Gastrocnemius medialis (tissue), 4 donors: Measurements from ENCODE around the gene ATIC. TPM values are rescaled to one million over a fixed set of nuclear protein-coding genes. Genes with fewer than 3 reads are reported as not detected.

ENCODE experiments used
- ATAC-seq, 2 donors: fragments of 150-250 bp; one replicate each; pipeline ENCODE4 v1.9.1; 2016
- DNase-seq, 2 donors: peaks; one replicate each; pipeline ENCODE4 v3.0.0-alpha.2; 2019
- H3K27ac ChIP-seq, 4 donors: fragments of 200-600 bp; sonication (generic); 1 replicate in 1 of 4; 2 replicates in 3 of 4; pipeline ENCODE4 v1.5.1; 2016 to 2018; ENCODE audit warnings: mild to moderate bottlenecking in 2 of 4, moderate library complexity in 1 of 4
- H3K27me3 ChIP-seq, 3 donors: fragments of 200-600 bp; sonication (generic) in 2 of 3; 1 replicate in 1 of 3; 2 replicates in 2 of 3; pipeline versions ENCODE4 v1.5.1 to v1.6.0; 2016 to 2019; ENCODE audit warnings: mild to moderate bottlenecking in 1 of 3, moderate library complexity in 1 of 3
- H3K36me3 ChIP-seq, 2 donors: fragments of 200-600 bp; sonication (generic) in 1 of 2; one replicate each; pipeline ENCODE4 v1.5.1; 2017 to 2018
- H3K4me1 ChIP-seq, 2 donors: fragments of 200-600 bp; sonication (generic) in 1 of 2; one replicate each; pipeline ENCODE4 v1.5.1; 2016 to 2017; ENCODE audit warnings: mild to moderate bottlenecking in 2 of 2
- H3K4me3 ChIP-seq, 4 donors: fragments of 200-600 bp; sonication (generic) in 3 of 4; 1 replicate in 1 of 4; 2 replicates in 3 of 4; pipeline ENCODE4 v1.5.1; 2016 to 2019; ENCODE audit warnings: mild to moderate bottlenecking in 2 of 4
- H3K9me3 ChIP-seq, 3 donors: fragments of 200-600 bp; sonication (generic) in 2 of 3; 1 replicate in 1 of 3; 2 replicates in 2 of 3; pipeline ENCODE4 v1.5.1; 2016 to 2019
- POLR2A ChIP-seq, 2 donors: fragments of 450-650 bp; IDR thresholded peaks; one replicate each; pipeline ENCODE4 v1.6.1; 2017; ENCODE audit warnings: antibody characterized with exemption in 2 of 2, mild to moderate bottlenecking in 2 of 2, moderate library complexity in 2 of 2
- in situ Hi-C, 4 donors: fragments of 200-750 bp; cut with MboI; loops; one replicate each; pipeline versions ENCODE4 v1.15.0 to v1.8.0; 2017; ENCODE audit warnings: low sequenced_read_pairs in 4 of 4
- intact Hi-C: fragments of 100-400 bp; cut with DNase I; formaldehyde crosslinking; loops from one replicate; pipeline ENCODE4 v1.15.1; 2023; ENCODE audit warnings: low total_unique reads
- total RNA-seq, 4 donors: library from RNA; depleted of rRNA; stranded (reverse); fragments of >200 nt; gene quantifications; one replicate each; pipeline versions ENCODE4 v1.1.0 to v1.2.3, GENCODE V29; 2016
- TF ChIP-seq, protein P1 (sequence below), 5 experiments: fragments of 450-650 bp in 3 of 5; fragments of 200-600 bp in 2 of 5; sonication (generic) in 2 of 5; IDR thresholded peaks in 4 of 5; conservative IDR thresholded peaks in 1 of 5; 1 replicate in 4 of 5; 2 replicates in 1 of 5; pipeline ENCODE4 v1.5.1; 2016 to 2019; ENCODE audit warnings: antibody characterized with exemption in 5 of 5, mild to moderate bottlenecking in 3 of 5, moderate library complexity in 3 of 5

The ATIC gene
- total RNA-seq, 4 donors from 2014 or later, result 16.9 to 46.9 (median 41.8) TPM

DNA sequence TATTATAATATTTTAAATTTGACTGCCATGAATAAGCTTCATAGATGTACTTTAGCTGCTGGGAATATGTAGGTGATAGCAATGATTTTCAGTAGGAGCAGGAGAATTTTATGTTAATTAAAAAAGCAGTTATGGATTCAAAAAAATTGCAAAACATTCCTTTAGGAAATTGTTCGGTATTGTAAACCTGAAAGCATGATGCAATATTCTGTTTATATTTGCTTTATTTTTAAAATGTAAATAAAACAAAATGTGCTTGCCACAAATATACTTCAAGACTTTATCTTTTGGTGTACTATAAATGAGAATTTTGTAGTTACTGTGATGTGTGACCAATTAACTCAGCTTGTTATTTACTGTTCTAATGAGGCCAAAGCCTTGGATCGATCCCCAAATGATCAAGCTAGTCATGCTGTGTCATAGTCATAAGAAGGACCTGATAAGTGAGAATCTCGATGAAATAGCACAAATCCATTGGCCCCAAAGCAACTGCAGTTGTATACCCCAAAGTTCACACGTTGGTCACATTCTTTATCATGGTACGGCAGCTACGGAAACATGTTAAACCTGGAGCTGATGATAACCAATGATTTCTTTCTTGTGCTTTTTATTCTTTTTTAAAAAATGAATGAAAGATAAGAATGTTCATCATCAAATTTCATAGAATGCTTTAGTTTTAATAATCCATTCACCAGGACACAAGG lies 23.6 kb upstream of the ATIC start:
- ATAC-seq (no peak), DNase-seq (no peak)
- H3K9me3 ChIP-seq, result no peaks in the 10 kb centered on the region
- no peak overlapping the region for H3K4me3 ChIP-seq
- no peaks in the 10 kb centered on the region for H3K4me1 ChIP-seq
- H3K36me3 ChIP-seq, result no peaks in the 10 kb centered on the region
- H3K27ac ChIP-seq, result no peak overlapping the region
- H3K27me3 ChIP-seq, result no peaks in the 10 kb centered on the region
- intact Hi-C loops, result no loop called here
- in situ Hi-C loops, result no loop called here
- no peak for TF ChIP-seq POLR2A (IDR thresholded peaks at IDR 0.05)
- TF ChIP-seq, protein P1, sequence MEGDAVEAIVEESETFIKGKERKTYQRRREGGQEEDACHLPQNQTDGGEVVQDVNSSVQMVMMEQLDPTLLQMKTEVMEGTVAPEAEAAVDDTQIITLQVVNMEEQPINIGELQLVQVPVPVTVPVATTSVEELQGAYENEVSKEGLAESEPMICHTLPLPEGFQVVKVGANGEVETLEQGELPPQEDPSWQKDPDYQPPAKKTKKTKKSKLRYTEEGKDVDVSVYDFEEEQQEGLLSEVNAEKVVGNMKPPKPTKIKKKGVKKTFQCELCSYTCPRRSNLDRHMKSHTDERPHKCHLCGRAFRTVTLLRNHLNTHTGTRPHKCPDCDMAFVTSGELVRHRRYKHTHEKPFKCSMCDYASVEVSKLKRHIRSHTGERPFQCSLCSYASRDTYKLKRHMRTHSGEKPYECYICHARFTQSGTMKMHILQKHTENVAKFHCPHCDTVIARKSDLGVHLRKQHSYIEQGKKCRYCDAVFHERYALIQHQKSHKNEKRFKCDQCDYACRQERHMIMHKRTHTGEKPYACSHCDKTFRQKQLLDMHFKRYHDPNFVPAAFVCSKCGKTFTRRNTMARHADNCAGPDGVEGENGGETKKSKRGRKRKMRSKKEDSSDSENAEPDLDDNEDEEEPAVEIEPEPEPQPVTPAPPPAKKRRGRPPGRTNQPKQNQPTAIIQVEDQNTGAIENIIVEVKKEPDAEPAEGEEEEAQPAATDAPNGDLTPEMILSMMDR (IDR thresholded peaks at IDR 0.05 in 4 of 5, conservative IDR thresholded peaks at IDR 0.05 in 1 of 5), result no peak

DNA sequence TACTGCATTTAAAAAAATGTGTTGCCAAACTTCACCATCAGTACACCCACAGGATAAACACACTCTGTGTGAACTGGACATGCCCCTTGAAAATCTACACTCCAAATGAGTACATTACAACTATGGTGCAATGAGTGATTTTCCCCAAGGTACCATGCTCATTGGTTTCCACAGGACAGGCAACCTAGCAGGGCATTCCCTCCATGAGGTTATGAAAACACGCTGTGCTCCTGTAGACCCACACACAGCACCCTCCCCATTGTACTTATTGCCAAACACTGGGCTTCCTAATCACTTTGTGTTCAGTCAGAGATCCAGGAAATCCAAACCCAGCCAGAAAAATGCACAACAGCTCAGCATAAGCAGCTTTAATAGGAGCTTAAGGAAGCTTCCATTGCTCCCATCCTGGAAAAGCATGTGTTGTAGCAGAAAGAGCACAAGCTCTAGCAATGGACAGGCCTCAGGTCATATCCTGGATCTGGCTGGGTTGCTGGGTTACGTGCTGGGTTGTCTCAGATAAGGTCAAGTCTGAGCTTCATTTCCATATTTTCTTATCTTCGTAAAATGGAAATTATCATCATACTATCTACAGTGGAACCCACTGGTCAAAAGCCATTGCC lies 20.8 kb upstream of the ATIC start:
- no peaks in the 10 kb centered on the region for H3K27me3 ChIP-seq
- in situ Hi-C loops, result no loop called here
- no peaks in the 10 kb centered on the region for H3K9me3 ChIP-seq
- ATAC-seq (no peak), DNase-seq (no peak)
- no peak for TF ChIP-seq POLR2A (IDR thresholded peaks at IDR 0.05)
- TF ChIP-seq, protein P1 (IDR thresholded peaks at IDR 0.05 in 4 of 5, conservative IDR thresholded peaks at IDR 0.05 in 1 of 5), result no peak
- H3K36me3 ChIP-seq, result no peaks in the 10 kb centered on the region
- H3K27ac ChIP-seq, result no peak overlapping the region
- no peak overlapping the region for H3K4me3 ChIP-seq
- H3K4me1 ChIP-seq, result no peaks in the 10 kb centered on the region
- intact Hi-C loops, result no loop called here

DNA sequence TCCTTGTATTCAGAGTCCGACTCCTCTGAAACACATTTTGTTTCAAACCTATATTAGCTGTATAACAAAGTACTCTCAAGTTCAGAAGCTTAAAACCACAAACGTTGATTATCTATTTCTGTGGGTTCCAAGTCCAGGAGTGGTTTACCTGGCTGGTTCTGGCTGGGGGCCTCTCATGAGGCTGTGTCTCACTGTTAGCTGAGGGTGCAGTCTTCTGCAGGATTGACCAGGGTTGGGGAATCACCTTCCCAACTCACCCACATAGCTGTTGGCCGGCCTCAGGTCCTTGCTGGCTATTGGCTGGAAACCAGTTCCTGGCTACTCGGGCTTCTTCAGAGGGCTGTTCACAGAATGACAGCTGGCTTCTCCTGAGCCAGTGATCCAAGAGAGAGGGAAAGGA lies 18.0 kb upstream of the ATIC start:
- H3K36me3 ChIP-seq, result no peaks in the 10 kb centered on the region
- H3K9me3 ChIP-seq, result no peaks in the 10 kb centered on the region
- no peak overlapping the region for H3K4me3 ChIP-seq
- H3K27me3 ChIP-seq, result no peaks in the 10 kb centered on the region
- H3K4me1 ChIP-seq, result no peaks in the 10 kb centered on the region
- DNase-seq (no peak), ATAC-seq (no peak)
- no peak overlapping the region for H3K27ac ChIP-seq
- intact Hi-C loops (no loop called here), in situ Hi-C loops (no loop called here)
- TF ChIP-seq, protein P1 (IDR thresholded peaks at IDR 0.05 in 4 of 5, conservative IDR thresholded peaks at IDR 0.05 in 1 of 5), result no peak
- no peak for TF ChIP-seq POLR2A (IDR thresholded peaks at IDR 0.05)

DNA sequence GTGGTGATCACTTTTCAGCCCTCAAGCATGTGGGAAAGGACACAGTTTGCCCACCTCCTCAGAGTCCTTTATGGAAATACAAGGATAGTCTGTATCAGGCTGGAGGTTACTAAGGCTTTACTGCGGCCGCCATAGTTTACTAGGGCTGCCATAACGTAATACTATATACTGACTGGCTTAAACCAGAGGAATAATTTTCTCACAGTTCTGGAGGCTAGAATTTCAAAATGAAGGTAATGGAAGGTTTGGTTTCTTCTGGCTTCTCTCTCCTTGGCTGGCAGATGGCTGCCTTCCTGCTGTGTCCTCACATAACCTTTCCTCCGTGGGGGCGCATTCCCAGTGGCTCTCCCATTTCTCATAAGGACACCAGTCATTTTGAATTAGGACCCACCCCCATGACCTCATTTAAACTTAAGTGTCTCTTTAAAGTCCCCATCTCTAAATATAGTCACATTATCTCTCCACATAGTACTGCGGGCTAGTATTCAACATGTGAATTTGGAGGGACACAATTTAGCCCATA lies 12.5 kb upstream of the ATIC start:
- ATAC-seq (peak; percentile 42 to 93), DNase-seq (peak in 1 of 2 donors; percentile 33)
- H3K27me3 ChIP-seq, result no peaks in the 10 kb centered on the region
- H3K9me3 ChIP-seq, result peaks cover 0 to 13% (median 3%) of the 10 kb centered on the region in 3 donors
- intact Hi-C loops (no loop called here), in situ Hi-C loops (no loop called here)
- H3K27ac ChIP-seq, result peak overlapping the region in 3 of 4 donors; percentile 3 to 54 (median 30)
- no peak for TF ChIP-seq POLR2A (IDR thresholded peaks at IDR 0.05)
- TF ChIP-seq, protein P1 (IDR thresholded peaks at IDR 0.05 in 4 of 5, conservative IDR thresholded peaks at IDR 0.05 in 1 of 5), result no peak
- H3K36me3 ChIP-seq, result no peaks in the 10 kb centered on the region
- H3K4me1 ChIP-seq, result peaks cover 0 to 4% of the 10 kb centered on the region in 2 donors
- no peak overlapping the region for H3K4me3 ChIP-seq
